GM10847 (cell line): ENCODE measurements around the gene NCOR2.

ENCODE experiments used
- POLR2A ChIP-seq: IDR thresholded peaks from 2 replicates; pipeline ENCODE4 v1.6.1; 2011; ENCODE audit not compliant: insufficient read length; ENCODE audit errors: extremely low read depth

The NCOR2 gene

GRCh38 chr12:124569375-124570148, 2.1 kb upstream of the NCOR2 start:
- no peak for TF ChIP-seq POLR2A

- no peak for TF ChIP-seq POLR2A
These were observed 1.3 kb upstream of the NCOR2 start for GRCh38 chr12:124568431-124569374.

- no peak for TF ChIP-seq POLR2A
These were observed 411 bp upstream of the NCOR2 start for GRCh38 chr12:124567673-124568373.

DNA sequence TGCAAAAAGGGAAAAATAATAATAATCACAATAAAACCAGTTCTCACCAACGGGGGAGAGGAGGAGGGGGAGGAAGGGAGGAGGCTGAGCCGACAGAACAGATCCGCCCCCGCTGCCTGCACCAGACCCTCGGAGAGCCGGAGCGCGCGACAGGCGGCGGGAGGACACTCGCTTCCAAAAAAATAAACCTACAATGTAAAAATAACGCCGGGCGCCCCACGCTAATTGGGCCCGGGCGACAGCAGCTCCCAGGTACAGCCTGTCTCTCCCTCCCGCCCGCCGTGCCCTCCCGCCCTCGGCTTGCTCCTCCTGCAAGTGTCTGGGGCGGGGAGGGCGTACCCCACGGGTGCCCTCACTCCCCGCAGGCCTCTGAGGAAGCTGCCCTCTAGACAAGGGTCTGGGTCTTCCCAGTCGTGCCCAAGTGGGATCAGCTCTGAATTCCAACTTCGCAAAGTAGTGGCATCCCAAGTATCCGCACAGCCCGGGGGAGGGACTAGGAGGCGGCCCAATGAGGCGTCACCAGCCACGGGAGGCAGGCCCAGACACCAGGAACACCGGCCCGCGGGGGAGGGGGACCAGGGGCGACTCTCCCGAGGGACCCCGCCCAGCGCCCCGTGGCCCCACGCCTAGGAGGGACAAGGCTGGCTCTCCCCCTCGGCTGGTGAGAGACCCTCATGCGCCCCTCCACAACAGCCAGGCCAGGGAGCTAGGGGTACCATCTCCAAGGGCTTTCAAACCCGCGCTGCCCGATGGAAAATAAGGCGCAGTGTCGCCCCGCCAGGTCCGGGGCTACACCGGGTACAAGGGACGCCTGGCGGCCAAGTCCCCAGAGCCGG, 1.0 kb downstream of the NCOR2 start:
- TF ChIP-seq POLR2A: no peak

GRCh38 chr12:124565656-124566160, 1.7 kb downstream of the NCOR2 start:
- no peak for TF ChIP-seq POLR2A

DNA sequence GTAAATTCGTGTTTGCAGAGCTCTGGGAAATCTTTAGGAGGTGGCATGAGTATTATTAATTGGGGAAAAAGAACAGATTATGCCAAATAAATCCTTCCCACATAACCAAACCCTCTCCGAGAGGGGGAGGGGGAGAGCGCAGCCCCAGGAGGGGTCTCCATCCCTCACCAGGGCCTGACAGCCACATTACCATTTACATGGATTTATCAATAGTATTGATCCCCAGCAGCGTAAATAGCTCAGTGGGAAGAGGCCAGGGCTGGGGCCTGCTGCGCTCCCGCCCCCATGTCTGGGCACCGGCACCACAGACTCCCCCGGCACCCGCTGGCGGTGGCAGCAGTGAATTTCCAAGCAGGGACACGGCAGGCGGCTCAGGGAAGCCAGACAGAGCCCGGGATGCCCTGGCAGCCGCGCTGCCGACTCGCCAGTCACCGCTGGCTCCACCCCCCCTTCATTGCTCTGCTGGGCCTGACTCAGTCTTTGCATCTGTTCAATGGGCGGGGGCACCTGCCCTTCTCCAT, 2.4 kb downstream of the NCOR2 start:
- TF ChIP-seq POLR2A: no peak

DNA sequence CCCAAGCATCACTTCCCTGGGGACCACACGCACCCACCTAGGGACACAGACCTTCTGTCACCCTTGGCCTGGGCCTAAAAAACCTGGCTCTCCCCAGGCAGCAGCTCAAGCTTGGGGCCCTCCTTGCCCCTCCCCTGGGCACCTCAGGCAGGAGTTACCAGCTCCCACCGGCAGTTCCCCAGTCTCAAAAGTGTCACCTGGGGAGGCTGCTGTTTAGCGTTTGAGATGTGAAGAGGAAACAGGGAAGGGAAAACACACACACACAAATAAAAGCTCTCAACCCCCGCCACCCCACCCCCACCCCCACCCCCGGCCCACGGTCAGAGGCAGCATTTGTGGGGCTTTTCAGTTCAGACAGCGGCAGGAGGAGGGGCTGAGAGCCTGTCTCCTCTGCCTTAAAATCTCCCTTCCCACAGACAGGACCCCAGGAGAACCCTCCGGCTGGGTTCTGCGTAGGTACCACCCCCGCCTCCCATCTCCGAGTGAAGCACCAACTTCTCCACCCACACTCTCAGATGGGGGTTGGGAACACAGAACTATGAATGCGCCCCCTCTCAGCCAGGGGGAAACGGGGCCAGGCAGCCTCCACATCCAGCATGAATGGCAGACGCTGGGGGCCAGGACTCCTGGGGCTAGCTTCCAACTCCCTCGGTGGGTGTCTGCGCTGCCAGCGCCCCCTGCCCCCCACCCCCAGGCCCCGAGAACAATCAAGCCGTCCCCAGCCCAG, 3.0 kb downstream of the NCOR2 start:
- TF ChIP-seq POLR2A: no peak

DNA sequence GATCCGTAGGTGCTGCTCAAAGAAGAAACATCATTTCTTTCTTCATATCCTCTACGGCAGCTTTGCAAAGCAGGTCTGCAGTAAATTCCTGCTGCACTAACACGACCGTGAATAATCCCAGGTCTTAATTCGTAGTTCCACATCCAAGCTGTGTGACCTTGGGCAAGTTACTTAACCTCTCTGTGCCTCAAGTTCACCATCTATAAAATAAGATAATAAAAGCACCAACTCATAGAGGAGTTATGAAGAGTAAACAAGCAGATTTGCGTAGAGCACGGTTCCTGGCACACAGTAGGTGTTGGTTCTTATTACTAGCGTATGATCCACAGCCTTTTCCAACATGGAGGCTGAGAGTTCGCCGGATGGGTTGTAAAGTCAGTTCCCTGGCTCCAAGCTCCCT, 3.6 kb downstream of the NCOR2 start:
- no peak for TF ChIP-seq POLR2A

DNA sequence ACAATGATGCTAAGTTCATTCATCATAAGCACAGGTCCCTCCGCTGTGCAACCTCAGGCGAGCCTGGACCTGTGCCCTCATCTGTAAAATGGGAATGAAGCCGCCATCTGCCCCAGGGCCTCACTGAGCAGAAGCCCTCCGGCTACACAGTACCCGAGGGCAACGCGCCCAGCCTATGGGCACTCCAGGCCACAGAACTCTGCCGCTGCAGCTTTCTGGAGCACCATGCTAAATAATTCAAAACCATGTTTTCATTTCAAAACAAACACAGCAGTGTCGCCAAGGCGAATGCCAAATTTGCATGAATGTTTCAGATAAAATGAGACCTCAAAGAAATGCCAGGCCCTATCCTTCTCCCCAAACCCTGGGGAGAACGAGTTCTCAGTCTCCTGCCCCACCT, 4.0 kb downstream of the NCOR2 start:
- TF ChIP-seq POLR2A: no peak

- TF ChIP-seq POLR2A: no peak
These were observed 4.6 kb downstream of the NCOR2 start for GRCh38 chr12:124562796-124563181.

- TF ChIP-seq POLR2A: no peak
These were observed 5.2 kb downstream of the NCOR2 start for GRCh38 chr12:124562018-124562795.

GRCh38 chr12:124561231-124561630, 6.2 kb downstream of the NCOR2 start:
- no peak for TF ChIP-seq POLR2A

DNA sequence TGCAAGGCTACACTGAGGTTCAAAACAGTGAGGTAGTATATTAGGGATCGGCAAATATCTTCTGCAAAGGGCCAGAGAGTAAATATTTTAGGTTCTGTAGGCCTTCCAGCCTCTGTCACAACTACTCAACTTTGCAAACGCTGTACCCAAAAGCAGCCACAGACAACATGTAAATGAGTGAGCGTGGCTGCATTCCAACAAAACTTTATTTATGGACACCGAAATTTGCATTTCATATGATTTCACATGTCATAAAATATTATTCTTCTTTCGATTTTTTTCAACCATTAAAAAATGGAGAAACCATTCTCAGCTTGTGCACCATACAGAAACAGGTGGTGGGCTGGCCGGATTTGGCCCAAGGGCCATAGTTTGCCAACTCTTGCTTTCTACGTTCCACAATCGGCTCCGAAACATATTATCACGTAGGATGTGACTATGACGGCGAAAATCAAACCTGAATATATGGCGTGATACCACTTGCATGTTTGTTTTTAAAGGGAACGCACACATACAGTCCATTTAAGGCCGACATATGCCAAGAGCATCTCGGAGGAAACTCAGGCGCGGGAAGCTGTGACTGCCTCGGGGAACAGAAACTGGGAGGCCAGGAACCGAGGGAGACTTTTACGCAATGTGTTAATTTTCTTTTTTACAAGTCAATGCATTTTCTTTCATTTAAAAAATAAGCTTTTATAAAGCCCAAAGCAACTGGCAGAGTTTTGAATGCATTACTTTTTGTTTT, 7.1 kb downstream of the NCOR2 start:
- no peak for TF ChIP-seq POLR2A
